GM12864 (cell line): ENCODE data around the gene CXCR2.
"Not testable (repeated sequence)": the region's sequence is repeated elsewhere in the genome, so short reads cannot be mapped to it uniquely, and the experiment has no call there.

Experiments used
- DNase-seq: peaks from one replicate; pipeline ENCODE4 v3.0.0-alpha.2; 2011; ENCODE audit warnings: low read depth
- H3K4me3 ChIP-seq: 2 replicates; pipeline ENCODE4 v1.5.1; 2011; ENCODE audit warnings: mild to moderate bottlenecking, low read depth, low read length, control low read depth
- CTCF ChIP-seq: IDR thresholded peaks from 2 replicates; pipeline ENCODE4 v1.5.1; 2011; ENCODE audit warnings: low read depth, mild to moderate bottlenecking, moderate library complexity, low read length, control low read depth, inconsistent platforms; ENCODE audit errors: missing control alignments

The CXCR2 gene

DNA sequence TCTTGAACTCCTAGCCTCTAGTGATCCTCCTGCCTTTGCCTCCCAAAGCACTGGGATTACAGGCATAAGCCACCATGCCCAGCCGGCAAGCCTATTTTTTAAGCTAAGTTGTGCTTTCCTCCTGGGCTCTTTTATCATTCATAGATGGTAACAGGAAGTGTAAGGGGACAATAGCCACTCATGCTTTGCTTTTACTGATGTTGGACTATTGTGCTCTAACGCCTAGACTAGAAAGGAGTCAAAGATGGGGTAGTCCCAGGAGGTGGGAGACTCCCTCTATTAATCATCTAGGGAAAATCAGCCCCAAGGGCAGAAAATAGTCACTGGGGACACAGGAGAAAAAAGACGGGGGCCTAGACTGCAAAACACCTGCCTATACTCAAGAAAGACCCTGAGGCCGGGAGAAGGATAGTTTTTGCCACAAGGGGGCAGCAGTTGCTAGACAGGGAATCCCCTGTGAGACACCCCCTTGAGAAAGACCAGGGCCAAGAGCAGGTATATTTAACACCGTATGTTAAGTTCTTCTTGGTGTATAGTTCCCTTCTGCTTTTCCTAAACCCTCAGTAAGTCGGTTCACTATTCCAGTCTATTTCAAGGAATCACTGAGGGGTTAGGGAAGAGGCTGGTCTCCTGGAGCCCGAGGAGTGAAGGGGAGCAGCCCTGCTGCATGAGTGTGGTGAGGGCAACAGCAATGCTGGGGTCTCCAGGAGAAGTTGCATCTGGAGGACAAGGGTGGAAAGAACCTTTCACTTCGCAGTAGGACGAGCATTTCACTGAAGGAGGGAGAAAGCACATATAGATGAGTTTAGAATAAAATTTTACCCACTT lies 43.0 kb downstream of the CXCR2 start:
- H3K4me3 ChIP-seq, result no peak overlapping the region
- peak; percentile 84 for TF ChIP-seq CTCF
- DNase-seq, result no peak

DNA sequence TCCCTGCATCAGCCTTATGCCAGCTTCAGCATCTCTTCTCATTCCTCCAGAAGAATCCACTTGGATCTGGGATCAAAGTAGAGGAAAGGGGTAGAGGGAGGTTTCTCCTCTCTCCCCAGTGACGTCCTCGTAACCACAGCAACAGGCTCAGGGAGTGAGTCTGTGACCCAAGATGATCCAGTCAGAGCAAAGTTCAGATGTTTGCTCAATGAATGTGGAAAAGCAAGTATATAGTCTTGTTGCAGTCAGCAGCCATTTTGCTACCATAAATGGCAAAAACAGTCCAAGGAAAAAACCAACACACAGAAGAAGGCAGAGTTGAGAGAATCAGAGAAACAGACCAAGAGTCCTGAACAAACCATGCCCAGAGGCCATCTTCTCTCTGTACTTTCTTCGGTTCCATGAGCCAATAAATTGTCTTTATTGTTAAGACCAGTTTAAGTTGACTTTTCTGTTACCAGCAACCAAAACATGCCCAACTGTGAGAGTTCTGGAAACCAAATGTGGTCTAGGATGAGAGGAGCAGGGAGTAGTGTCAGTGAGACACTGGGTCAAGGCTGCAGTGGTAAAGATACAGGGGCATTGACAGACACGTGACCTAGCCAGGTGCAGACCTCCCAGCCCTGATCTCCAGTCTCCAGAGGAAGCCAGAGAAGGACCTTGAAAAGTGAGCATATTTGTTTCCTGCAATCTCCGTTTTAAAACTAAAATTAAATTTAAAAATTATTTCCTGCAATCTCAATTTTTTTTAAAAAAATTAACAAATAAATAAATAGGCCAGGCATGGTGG lies 44.1 kb downstream of the CXCR2 start:
- no peak overlapping the region for H3K4me3 ChIP-seq
- no peak for DNase-seq
- TF ChIP-seq CTCF, result no peak

GRCh38 chr2:218171744-218172143 lies 45.9 kb downstream of the CXCR2 start:
- not testable (repeated sequence) for DNase-seq, H3K4me3 ChIP-seq

- no peak for DNase-seq
- no peak overlapping the region for H3K4me3 ChIP-seq
- no peak for TF ChIP-seq CTCF
Observed at GRCh38 chr2:218172845-218173244, 47.0 kb downstream of the CXCR2 start.

- no peak for TF ChIP-seq CTCF
- DNase-seq, result no peak
- H3K4me3 ChIP-seq, result no peak overlapping the region
Observed at GRCh38 chr2:218179782-218180181, 54.0 kb downstream of the CXCR2 start.

DNA sequence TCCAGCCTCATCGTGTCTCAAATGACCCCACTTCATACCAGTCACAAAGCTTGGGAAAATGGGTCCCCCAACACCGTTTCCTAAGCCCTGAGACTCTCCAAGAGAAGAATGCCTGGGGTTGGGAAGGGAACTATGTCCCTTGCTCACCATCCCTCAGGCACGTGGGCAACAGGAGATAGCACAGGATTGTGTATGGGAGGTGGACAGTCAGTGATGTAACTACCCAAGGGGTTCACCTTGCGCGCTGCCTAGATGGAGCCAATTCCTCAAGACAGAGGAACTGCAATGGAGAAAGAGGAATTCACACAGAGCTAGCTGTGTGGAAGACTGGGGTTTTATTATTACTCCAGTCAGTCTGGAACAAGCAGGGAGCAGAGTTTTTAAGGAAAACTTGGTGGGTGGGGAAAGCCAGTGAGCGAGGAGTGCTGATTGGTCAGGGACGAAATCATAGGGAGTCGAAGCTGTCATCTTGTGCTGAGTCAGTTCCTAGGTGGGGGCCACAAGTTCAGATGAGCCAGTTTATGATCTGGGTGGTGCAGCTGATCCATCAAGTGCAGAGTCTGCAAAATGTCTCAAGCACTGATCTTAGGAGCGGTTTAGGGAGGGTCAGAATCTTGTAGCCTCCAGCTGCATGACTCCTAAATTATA lies 54.8 kb downstream of the CXCR2 start:
- DNase-seq, result no peak
- H3K4me3 ChIP-seq, result no peak overlapping the region
- no peak for TF ChIP-seq CTCF

- no peak overlapping the region for H3K4me3 ChIP-seq
- DNase-seq, result no peak
- no peak for TF ChIP-seq CTCF
Observed at GRCh38 chr2:218184331-218184730, 58.5 kb downstream of the CXCR2 start.
